GM19455 (cell line): ENCODE data around the gene RNF168.
A peak's percentile ranks its signal among the peaks of the same experiment; 100 is the strongest.
"Not testable (repeated sequence)": the region's sequence is repeated elsewhere in the genome, so short reads cannot be mapped to it uniquely, and the experiment has no call there.

Experiments
- ATAC-seq: cut with Tn5 transposase; IDR thresholded peaks from one replicate; pipeline ENCODE4 v1.9.1; 2021; ENCODE audit not compliant: unreplicated experiment

Gene RNF168

GRCh38 chr3:196472286-196472685 lies 31.3 kb downstream of the RNF168 start:
- ATAC-seq, result no peak

- no peak for ATAC-seq
Observed at GRCh38 chr3:196471551-196471950, 32.0 kb downstream of the RNF168 start.

- not testable (repeated sequence) for ATAC-seq
Observed at GRCh38 chr3:196470182-196470581, 33.4 kb downstream of the RNF168 start.

- ATAC-seq, result no peak
Observed at GRCh38 chr3:196463804-196464203, 39.8 kb downstream of the RNF168 start.

- no peak for ATAC-seq
Observed at GRCh38 chr3:196463478-196463756, 40.2 kb downstream of the RNF168 start.

GRCh38 chr3:196462680-196463477 lies 40.7 kb downstream of the RNF168 start:
- not testable (repeated sequence) for ATAC-seq

- no peak for ATAC-seq
Observed at GRCh38 chr3:196458063-196458462, 45.5 kb downstream of the RNF168 start.

- not testable (repeated sequence) for ATAC-seq
Observed at GRCh38 chr3:196457470-196457869, 46.1 kb downstream of the RNF168 start.

- no peak for ATAC-seq
Observed at GRCh38 chr3:196454935-196455334, 48.6 kb downstream of the RNF168 start.

- ATAC-seq, result not testable (repeated sequence)
Observed at GRCh38 chr3:196445391-196445790, 58.2 kb downstream of the RNF168 start.

GRCh38 chr3:196444500-196444894 lies 59.1 kb downstream of the RNF168 start:
- no peak for ATAC-seq

GRCh38 chr3:196440696-196441095 lies 62.9 kb downstream of the RNF168 start:
- no peak for ATAC-seq

GRCh38 chr3:196440041-196440537 lies 63.5 kb downstream of the RNF168 start:
- ATAC-seq, result no peak

GRCh38 chr3:196432137-196432879 lies 71.3 kb downstream of the RNF168 start, which contains the start of gene UBXN7:
Gene UBXN7, minus strand, starts transcription at chr3:196432427. Its CDS starts 28 bp downstream, at chr3:196432399.
- peak; percentile 80 for ATAC-seq

- peak; percentile 38 for ATAC-seq
Observed at GRCh38 chr3:196431181-196432136, 72.1 kb downstream of the RNF168 start.

- ATAC-seq, result no peak
Observed at GRCh38 chr3:196428041-196428440, 75.5 kb downstream of the RNF168 start.

GRCh38 chr3:196424421-196424820 lies 79.1 kb downstream of the RNF168 start:
- not testable (repeated sequence) for ATAC-seq

- ATAC-seq, result no peak
Observed at GRCh38 chr3:196423044-196423781, 80.4 kb downstream of the RNF168 start.

- ATAC-seq, result not testable (repeated sequence)
Observed at GRCh38 chr3:196421668-196422067, 81.9 kb downstream of the RNF168 start.

- ATAC-seq, result no peak
Observed at GRCh38 chr3:196419386-196419785, 84.2 kb downstream of the RNF168 start.
